Measurements from ENCODE around the gene SUSD1. TPM values are rescaled to one million over a fixed set of nuclear protein-coding genes. Genes with fewer than 3 reads are reported as not detected.

SUSD1 gene
- total and polyA plus RNA-seq, 2 of the 13 experiments (the other 11 are each of a cell fraction or from before 2014, with no cell fraction given): 25.9 to 32.3 TPM

DNA sequence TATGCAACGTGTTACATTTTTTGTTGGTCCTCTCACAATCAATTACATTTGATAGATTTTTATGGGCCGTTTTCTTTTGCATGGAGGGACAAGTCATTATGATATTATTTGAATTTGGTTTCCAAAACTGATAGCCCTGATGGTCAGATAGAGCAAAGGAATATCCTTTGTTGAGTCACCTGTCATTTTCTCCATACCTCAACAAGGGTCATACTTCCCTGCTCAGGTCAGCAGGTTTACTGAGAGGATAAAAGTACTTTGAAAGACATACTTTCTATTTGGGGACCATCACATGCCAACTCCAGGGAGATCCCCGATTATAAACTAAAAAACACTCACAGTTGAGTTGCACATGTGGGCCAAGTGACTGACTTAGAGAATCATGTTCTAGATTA is 132.9 kb downstream of the SUSD1 start (continued):
- no peak for TF ChIP-seq SALL1 (CRISPR knock-in tag; IDR thresholded peaks at IDR 0.05)
- no peak for TF ChIP-seq RARG (CRISPR knock-in tag; IDR thresholded peaks at IDR 0.05; ENCODE audit: low read depth)
- TF ChIP-seq KLF15 (CRISPR knock-in tag; IDR thresholded peaks at IDR 0.05; ENCODE audit: borderline replicate concordance): no peak
- no peak for TF ChIP-seq ASH2L (IDR thresholded peaks at IDR 0.05; ENCODE audit: insufficient read length, low read depth, low read length)
- no peak for TF ChIP-seq ZNF251 (CRISPR knock-in tag; IDR thresholded peaks at IDR 0.05)
- TF ChIP-seq ZNF30 (CRISPR knock-in tag; IDR thresholded peaks at IDR 0.05): no peak
- no peak for TF ChIP-seq ZZZ3 (CRISPR knock-in tag; IDR thresholded peaks at IDR 0.05; ENCODE audit: borderline replicate concordance)
- TF ChIP-seq ATF1 (CRISPR knock-in tag; IDR thresholded peaks at IDR 0.05): no peak

DNA sequence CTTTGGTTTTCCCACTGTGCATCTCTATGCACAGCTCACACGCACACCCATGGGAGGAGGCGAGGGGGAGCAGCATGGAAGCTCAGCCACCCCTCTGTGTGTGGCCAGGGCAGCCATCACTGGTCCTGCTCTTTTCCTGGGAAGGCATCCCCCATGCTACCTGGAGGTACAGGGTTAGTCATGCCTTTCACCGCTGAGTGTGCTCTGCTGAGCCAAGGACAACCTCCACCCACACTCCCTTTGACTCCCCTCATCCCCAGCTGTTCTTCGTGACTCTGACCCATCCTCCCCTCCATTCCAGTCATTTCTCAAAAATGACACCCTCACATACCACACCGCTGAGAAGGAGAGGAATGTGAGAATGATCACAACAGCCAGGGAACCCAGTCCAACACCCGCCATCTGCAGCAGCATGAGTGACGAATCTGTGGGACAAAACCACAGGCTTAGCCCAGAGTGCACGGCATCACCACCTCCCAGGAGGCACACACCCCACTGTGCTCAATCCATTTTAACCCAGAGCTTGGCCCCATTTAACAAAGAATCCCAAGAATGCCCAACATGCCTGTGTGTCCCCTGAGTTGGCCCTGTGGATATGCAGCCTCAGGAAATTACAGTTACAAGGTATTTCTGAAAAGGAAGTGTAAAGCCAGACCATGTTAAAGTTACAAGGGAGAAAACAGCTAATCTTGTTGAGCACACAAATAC is 133.4 kb downstream of the SUSD1 start:
- in situ Hi-C loops (cut with HindIII; ENCODE audit: extremely low pct_ligation_motif_present, low pct_unique_long_range_greater_than_20kb): no loop called here
- Histone ChIP-seq H3K4me2 (ENCODE audit: low read depth, low read length) (no peak overlapping the region), H2AFZ (ENCODE audit: low read length) (no peak overlapping the region), H3K27me3 (ENCODE audit: control insufficient read depth in 1 of 2, insufficient read depth in 2 of 2, low read length in 2 of 2) (no peaks in the 10 kb centered on the region), H3K9me3 (ENCODE audit: low read length) (no peaks in the 10 kb centered on the region), H3K9ac (ENCODE audit: insufficient read depth, low read depth, low read length) (no peak overlapping the region), H3K4me3 (replicated peaks in 1 of 3; ENCODE audit: insufficient read depth in 1 of 3, low read depth in 2 of 3, low read length in 3 of 3) (no peak overlapping the region), H3K36me3 (replicated peaks in 1 of 2; ENCODE audit: control insufficient read depth in 1 of 2, insufficient read depth in 2 of 2, low read length in 2 of 2) (peaks cover 4 to 25% of the 10 kb centered on the region in 2 experiments; a peak in 4 of 5 replicates), H3K4me1 (ENCODE audit: insufficient read depth, low read length) (no peaks in the 10 kb centered on the region), H3K79me2 (ENCODE audit: insufficient read depth, low read length) (no peaks in the 10 kb centered on the region), H4K20me1 (ENCODE audit: insufficient read depth, low read length) (no peaks in the 10 kb centered on the region), H3K27ac (ENCODE audit: extremely low read length, insufficient read depth, low read length) (no peak overlapping the region)
- intact Hi-C loops (cut with micrococcal nuclease; ENCODE audit: unreplicated experiment): no loop called here
- no TSS peak for BruUV-seq (replicated peaks)
- ChIA-PET CTCF (ENCODE audit: low intra/inter-chr PET ratio, low total read pairs) (no interaction called here), POLR2A (no interaction called here)
- FAIRE-seq: no peak
- WGBS (ENCODE audit: low lambda C conversion rate): 98% methylated on average over 7 of the region's 8 CpGs
- no peak for TF ChIP-seq ATRX (CRISPR knock-in tag; IDR thresholded peaks at IDR 0.05; ENCODE audit: borderline replicate concordance)
- TF ChIP-seq ZNF207 (IDR thresholded peaks at IDR 0.05; ENCODE audit: borderline replicate concordance): no peak
- TF ChIP-seq ZBTB33 (CRISPR knock-in tag; IDR thresholded peaks at IDR 0.05): peak; percentile 34; the same call in 1 of the 2 replicates
- ATAC-seq: no peak
- DNase-seq (ENCODE audit: low spot score): peak; percentile 21

Measured in HepG2 (cell line).